Ectodermal cell (in vitro differentiated cells): ENCODE data around the gene CEP43.

Source experiments
- H3K27ac ChIP-seq: 2 replicates; pipeline ENCODE4 v1.7.0; 2013; ENCODE audit warnings: mild to moderate bottlenecking, low read depth, low read length; ENCODE audit not compliant: insufficient read depth, poor library complexity, severe bottlenecking
- H3K27me3 ChIP-seq: 2 replicates; pipeline ENCODE4 v1.7.0; 2013; ENCODE audit warnings: mild to moderate bottlenecking, low read length; ENCODE audit not compliant: insufficient read depth, control insufficient read depth, poor library complexity, severe bottlenecking
- H3K36me3 ChIP-seq: one replicate; pipeline ENCODE4 v1.7.0; 2013; ENCODE audit warnings: low read length; ENCODE audit not compliant: control insufficient read depth, insufficient read depth
- H3K4me1 ChIP-seq: one replicate; pipeline ENCODE4 v1.7.0; 2013; ENCODE audit warnings: low read length; ENCODE audit not compliant: control insufficient read depth, insufficient read depth
- H3K4me3 ChIP-seq: 2 replicates; pipeline ENCODE4 v1.7.0; 2013; ENCODE audit warnings: low read depth, low read length, control low read depth; ENCODE audit not compliant: insufficient read depth
- H3K9me3 ChIP-seq: 2 replicates; pipeline ENCODE4 v1.7.0; 2013; ENCODE audit warnings: mild to moderate bottlenecking, low read length, moderate library complexity; ENCODE audit not compliant: control insufficient read depth
- WGBS, 2 experiments: methylation state at CpG; one replicate each; pipeline ENCODE4 v1.1.7; 2013; ENCODE audit warnings: missing lambda C conversion rate in 2 of 2; 5-methylcytosine and 5-hydroxymethylcytosine counted together

The CEP43 gene

DNA sequence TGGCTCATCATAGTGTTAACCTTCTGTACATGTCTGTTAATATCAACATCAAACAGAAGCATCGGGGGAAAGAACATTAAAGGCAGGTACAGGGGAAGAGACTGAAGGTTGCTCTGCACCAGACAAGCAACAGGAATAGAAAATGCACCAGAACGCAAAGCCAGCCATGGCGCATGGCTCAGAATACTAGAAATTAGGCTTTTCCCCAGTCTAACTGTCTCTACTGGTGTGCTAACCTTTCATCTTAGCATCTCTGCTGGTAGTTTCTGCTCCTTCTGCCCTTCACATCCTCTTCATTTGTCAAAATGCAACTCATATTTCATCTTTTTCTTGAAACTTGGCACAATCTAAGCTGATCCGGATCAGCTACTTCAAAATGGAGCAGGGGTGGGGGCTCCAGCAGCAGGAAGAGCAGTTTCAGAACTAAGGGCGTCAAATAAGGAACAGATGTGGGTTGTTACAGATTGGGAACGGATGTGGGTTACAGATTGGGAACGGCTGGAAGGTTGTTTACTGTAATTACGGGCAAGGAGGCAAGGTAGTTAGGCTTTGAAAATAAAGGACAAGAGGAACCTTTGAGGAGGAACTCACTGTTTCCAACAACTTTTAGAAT, 29.7 kb upstream of the CEP43 start:
- WGBS, 2 experiments: 92 to 94% methylated on average over 8 of the region's 8 CpGs
- no peak overlapping the region for H3K27ac ChIP-seq
- peaks cover 9% of the 10 kb centered on the region for H3K36me3 ChIP-seq
- no peaks in the 10 kb centered on the region for H3K9me3 ChIP-seq
- H3K4me1 ChIP-seq: no peaks in the 10 kb centered on the region
- no peaks in the 10 kb centered on the region for H3K27me3 ChIP-seq
- H3K4me3 ChIP-seq: no peak overlapping the region

DNA sequence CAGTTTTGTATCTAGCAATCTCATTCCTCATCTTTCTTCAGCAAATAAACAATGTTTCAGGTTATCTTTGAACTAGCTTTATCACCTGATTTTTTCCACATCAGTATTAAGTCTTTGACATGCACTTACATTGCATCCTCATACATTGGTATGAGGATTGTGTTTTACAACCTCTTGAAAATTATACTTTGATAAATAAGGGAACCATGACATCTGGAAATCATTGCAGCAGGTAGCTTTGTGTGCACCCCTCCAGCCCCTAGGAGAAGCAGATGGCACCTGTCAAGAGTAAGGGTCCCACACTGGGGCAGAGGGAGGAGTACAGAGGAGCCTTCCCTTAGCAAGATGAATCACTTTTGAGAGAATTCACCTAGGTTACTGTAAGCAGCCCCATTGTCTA, 29.1 kb upstream of the CEP43 start:
- no peak overlapping the region for H3K4me3 ChIP-seq
- H3K9me3 ChIP-seq: no peaks in the 10 kb centered on the region
- no peaks in the 10 kb centered on the region for H3K4me1 ChIP-seq
- no peaks in the 10 kb centered on the region for H3K27me3 ChIP-seq
- H3K27ac ChIP-seq: no peak overlapping the region
- peaks cover 9% of the 10 kb centered on the region for H3K36me3 ChIP-seq

DNA sequence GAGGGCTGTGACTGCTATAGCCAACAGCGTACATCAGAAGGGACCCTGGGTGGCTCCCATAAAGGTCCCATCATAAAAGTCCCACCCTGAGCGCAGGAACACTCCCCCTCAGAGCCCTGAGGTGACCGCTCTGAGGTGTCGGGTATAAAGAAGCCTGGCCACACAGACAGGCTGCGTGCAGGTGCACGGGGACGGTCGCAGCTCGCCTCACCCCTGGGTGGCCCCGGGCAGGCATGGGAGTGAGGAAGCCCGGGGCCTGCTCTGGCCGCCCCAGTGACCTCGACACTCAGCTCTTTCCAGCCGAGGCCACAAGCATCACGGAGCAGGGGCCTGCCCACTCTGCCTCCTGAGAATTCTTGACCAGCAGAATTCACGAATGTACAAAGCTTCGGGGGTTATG, 28.4 kb upstream of the CEP43 start:
- H3K9me3 ChIP-seq: no peaks in the 10 kb centered on the region
- H3K4me1 ChIP-seq: no peaks in the 10 kb centered on the region
- no peaks in the 10 kb centered on the region for H3K27me3 ChIP-seq
- no peak overlapping the region for H3K4me3 ChIP-seq
- WGBS, 2 experiments: 96 to 97% methylated on average over 17 of the region's 17 CpGs
- peaks cover 9% of the 10 kb centered on the region for H3K36me3 ChIP-seq
- H3K27ac ChIP-seq: no peak overlapping the region

DNA sequence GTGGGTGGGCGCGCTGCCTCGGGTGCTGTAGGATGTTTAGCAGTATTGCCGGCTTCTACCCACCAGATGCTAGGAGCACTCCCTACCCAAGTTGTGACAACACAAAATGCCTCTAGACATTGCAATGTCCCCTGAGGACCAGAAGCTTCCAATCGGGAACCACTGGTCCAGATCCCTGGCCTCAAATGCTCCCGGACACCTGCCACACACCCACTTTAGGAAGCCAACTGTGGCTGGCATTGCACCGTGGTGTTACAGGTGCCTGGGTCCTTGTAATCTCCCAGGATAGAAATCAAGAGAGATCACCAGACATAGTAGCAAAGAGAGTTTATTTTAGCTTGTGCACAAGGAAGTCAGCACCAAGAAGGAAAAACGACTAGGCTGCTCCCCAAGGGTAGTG, 27.9 kb upstream of the CEP43 start:
- Histone ChIP-seq H3K36me3 (peaks cover 9% of the 10 kb centered on the region), H3K9me3 (no peaks in the 10 kb centered on the region), H3K4me1 (no peaks in the 10 kb centered on the region), H3K4me3 (no peak overlapping the region), H3K27me3 (no peaks in the 10 kb centered on the region), H3K27ac (no peak overlapping the region)
- 95 to 96% methylated on average over 8 of the region's 8 CpGs for WGBS, 2 experiments

DNA sequence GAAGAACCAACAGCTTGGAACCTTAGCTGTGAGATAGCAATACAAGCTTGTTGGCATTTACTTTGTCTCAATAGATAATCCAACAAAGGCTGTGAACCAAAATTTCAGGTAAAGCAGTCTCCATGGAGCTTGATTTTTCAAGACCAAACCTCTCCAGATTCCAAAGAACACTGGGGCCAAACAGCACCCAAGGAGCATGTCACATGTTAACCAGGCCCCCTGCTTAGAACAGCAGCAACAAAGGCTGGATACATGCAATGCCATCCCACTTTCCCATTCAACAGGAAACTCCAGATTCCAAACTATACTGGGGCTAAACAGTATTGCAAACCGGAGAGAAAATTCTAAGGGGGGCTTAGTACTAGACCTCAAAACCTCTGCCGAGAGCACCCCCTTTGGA, 27.1 kb upstream of the CEP43 start:
- WGBS, 2 experiments: 95 to 96% methylated on average over 2 of the region's 2 CpGs
- H3K4me1 ChIP-seq: no peaks in the 10 kb centered on the region
- peaks cover 9% of the 10 kb centered on the region for H3K36me3 ChIP-seq

DNA sequence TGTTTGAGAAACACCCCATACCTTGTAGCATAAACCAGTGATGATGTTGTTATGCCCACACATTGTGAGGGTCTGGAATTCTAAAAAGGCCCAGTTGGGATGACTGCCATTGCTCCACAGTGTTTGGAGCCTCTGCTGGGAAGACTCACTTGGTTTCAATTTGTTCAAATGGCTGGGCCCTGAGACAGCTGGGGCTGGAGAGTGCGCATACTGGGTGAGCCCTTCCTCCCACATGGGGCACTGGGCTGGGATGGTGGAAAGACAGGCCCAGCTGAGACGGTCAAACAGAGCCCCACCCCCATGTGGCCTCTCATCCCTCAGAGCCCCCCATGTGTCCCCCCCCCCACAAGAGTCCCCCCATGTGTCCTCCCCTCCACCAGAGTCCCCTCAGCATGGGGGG, 22.6 kb upstream of the CEP43 start:
- Histone ChIP-seq H3K27me3 (no peaks in the 10 kb centered on the region), H3K27ac (no peak overlapping the region), H3K9me3 (no peaks in the 10 kb centered on the region), H3K4me1 (no peaks in the 10 kb centered on the region), H3K4me3 (no peak overlapping the region), H3K36me3 (peaks cover 9% of the 10 kb centered on the region)
- 88 to 95% methylated on average over 2 of the region's 2 CpGs for WGBS, 2 experiments

More for the DNA sequence above, 27.1 kb upstream of the CEP43 start:
- no peak overlapping the region for H3K4me3 ChIP-seq
- no peak overlapping the region for H3K27ac ChIP-seq
- H3K9me3 ChIP-seq: no peaks in the 10 kb centered on the region
- H3K27me3 ChIP-seq: no peaks in the 10 kb centered on the region

DNA sequence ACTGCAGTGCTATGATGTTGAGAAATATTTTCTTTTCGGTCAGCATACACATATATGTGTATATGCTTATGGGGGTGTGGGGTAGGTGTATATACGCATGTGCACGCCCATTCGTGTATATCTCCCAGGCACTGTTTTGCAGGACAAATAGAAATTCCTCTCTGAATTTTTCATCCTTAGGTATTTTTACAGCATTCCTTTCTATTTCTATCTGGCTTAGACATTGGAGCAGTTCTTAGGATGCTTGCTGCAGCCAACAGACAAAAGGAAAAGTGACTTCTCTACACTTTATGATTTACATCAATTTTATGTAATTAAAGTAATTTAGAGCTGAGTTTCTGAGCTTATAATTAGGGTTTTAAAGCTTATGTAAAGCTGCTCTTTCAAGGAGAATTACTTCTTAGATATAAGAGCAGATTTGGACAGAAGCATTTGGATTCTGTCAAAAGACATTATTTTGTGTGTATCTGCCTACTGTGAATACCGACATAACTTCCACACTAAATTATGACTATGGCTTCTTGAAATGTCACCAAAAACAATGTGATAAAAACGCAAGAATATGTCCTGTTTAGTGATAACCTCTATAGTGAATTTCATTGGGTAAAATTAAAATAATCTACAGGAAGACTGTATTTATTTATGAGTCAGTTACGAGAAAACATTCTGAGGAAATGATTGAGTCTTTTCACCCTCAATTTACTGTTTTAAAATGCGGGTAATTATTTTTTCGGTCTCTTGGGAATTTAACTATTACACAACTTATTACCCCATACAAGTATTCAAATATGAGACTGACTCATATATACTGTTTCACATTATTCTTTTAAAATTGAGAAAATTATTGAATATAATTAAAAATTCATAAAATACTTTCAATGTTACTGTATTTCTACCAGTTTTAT, 21.3 kb upstream of the CEP43 start:
- peaks cover 7% of the 10 kb centered on the region for H3K36me3 ChIP-seq
- no peak overlapping the region for H3K27ac ChIP-seq
- H3K27me3 ChIP-seq: no peaks in the 10 kb centered on the region
- H3K9me3 ChIP-seq: no peaks in the 10 kb centered on the region
- H3K4me1 ChIP-seq: no peaks in the 10 kb centered on the region
- no peak overlapping the region for H3K4me3 ChIP-seq
- 93 to 96% methylated on average over 6 to 9 of the region's 9 CpGs for WGBS, 2 experiments

DNA sequence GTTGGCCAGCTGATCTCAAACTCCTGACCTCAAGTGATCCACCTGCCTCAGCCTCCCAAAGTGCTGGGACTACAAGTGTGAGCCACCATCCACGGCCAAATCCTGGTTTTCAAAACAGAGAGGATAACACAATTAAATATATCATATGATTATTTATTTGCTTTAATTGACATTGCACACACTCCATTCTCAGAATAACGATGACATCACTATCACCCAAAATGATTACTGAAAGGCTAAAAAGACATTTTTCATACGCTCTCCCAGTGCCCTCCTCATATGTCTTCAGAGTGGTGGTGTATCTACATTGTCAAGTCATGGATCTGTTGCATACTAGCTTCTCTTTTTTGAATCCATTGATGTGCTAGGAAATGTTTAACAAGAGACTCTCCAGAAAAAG, 18.5 kb upstream of the CEP43 start:
- peaks cover 9% of the 10 kb centered on the region for H3K36me3 ChIP-seq
- H3K4me1 ChIP-seq: no peaks in the 10 kb centered on the region
- no peaks in the 10 kb centered on the region for H3K9me3 ChIP-seq
- 86 to 96% methylated on average over 1 to 3 of the region's 3 CpGs for WGBS, 2 experiments
- no peak overlapping the region for H3K4me3 ChIP-seq
- H3K27me3 ChIP-seq: no peaks in the 10 kb centered on the region
- H3K27ac ChIP-seq: no peak overlapping the region

DNA sequence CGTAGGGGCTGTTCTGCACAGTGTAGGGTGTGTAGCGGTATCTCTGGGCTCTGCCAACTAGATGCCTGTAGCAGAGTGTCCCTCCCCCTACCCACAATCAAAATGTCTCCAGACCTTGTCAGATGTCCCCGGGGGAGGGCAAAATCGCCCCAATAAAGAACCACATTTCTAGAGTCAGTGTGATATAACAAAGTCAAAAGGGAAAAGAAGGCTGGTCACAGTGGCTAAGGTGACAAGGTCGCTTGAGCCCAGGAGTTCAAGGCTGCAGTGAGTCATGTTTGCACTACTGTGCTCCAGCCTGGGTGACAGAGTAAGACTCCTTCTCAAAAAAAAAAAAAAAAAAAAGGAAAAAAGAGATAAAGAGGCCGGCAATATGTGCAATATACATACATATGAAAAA, 11.7 kb upstream of the CEP43 start:
- Histone ChIP-seq H3K9me3 (no peaks in the 10 kb centered on the region), H3K27me3 (no peaks in the 10 kb centered on the region), H3K4me1 (peaks cover 7% of the 10 kb centered on the region), H3K36me3 (peaks cover 10% of the 10 kb centered on the region), H3K27ac (no peak overlapping the region), H3K4me3 (no peak overlapping the region)
- WGBS, 2 experiments: 86 to 95% methylated on average over 5 of the region's 6 CpGs

DNA sequence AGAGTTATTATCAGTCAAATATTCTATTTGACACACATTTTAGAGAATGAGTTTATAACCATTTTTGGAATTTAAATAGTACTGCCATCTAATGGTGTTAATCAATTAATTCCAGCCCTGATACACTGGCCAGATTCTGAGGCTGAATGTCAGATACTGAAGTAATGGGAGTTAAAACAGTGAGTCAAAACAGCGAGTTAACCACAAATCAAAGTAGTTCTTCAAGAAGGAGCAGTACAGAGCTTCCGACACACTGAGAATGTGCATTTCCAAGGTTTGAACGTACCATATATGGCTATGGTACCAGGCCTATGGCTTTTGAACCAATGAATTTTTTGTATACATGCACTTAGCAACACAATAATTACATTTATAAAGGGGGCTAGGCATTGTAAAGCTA, 11.3 kb upstream of the CEP43 start:
- Histone ChIP-seq H3K36me3 (peaks cover 6% of the 10 kb centered on the region), H3K27me3 (no peaks in the 10 kb centered on the region), H3K4me1 (peaks cover 7% of the 10 kb centered on the region), H3K4me3 (no peak overlapping the region), H3K27ac (no peak overlapping the region), H3K9me3 (no peaks in the 10 kb centered on the region)
- 93 to 98% methylated on average over 3 of the region's 3 CpGs for WGBS, 2 experiments
